ENCODE measurements around the gene MAFF. TPM values are rescaled to one million over a fixed set of nuclear protein-coding genes. Genes with fewer than 3 reads are reported as not detected.
A peak's percentile ranks its signal among the peaks of the same experiment; 100 is the strongest.

The MAFF gene
- total and polyA plus RNA-seq, 9 of the 15 experiments (the other 6 are each of a cell fraction or from before 2014, with no cell fraction given): 0.51 to 8.0 (median 5.4) TPM

- H3K79me2 ChIP-seq (ENCODE audit: control insufficient read depth, insufficient read depth, low read length): no peaks in the 10 kb centered on the region
- H2AFZ ChIP-seq (ENCODE audit: low read depth, low read length): no peak overlapping the region
- no peaks in the 10 kb centered on the region for H3K27me3 ChIP-seq (ENCODE audit: control insufficient read depth in 2 of 2, insufficient read depth in 2 of 2, low read length in 2 of 2)
- intact Hi-C loops (cut with micrococcal nuclease): loop anchor here (2.0 kb wide), 1 partner anchor 103 kb away; no protein-coding TSS in a partner anchor
- no peaks in the 10 kb centered on the region for H3K9me3 ChIP-seq (replicated peaks; ENCODE audit: control insufficient read depth, insufficient read depth, low read depth, low read length)
- H3K4me3 ChIP-seq: no peak overlapping the region
- H3K27ac ChIP-seq (ENCODE audit: extremely low read depth, low read depth, low read length): no peak overlapping the region
- ATAC-seq: no peak
- FAIRE-seq: no peak
- no peaks in the 10 kb centered on the region for H4K20me1 ChIP-seq (replicated peaks; ENCODE audit: control insufficient read depth, insufficient read depth, low read length)
- no TSS peak for BruUV-seq (replicated peaks)
- DNase-seq (ENCODE audit: extremely low read depth in 1 of 4, low spot score in 3 of 4): no peak
- H3K4me2 ChIP-seq (ENCODE audit: insufficient read depth, low read length): no peak overlapping the region
- CTCF ChIA-PET (ENCODE audit: low intra/inter-chr PET ratio): no interaction called here
- 67% methylated on average over 1 of the region's 1 CpG for WGBS (ENCODE audit: insufficient coverage, low coverage, missing lambda C conversion rate)
- TF ChIP-seq MEF2D (tag; conservative IDR thresholded peaks at IDR 0.05; ENCODE audit: low read depth) (no peak), ZNF507 (tag; conservative IDR thresholded peaks at IDR 0.05) (peak; percentile 77)
- H3K9ac ChIP-seq (ENCODE audit: insufficient read depth in 1 of 2, low read depth in 2 of 2, low read length in 2 of 2): no peak overlapping the region
- in situ Hi-C loops (cut with MboI): no loop called here
- H3K9me1 ChIP-seq (ENCODE audit: control insufficient read depth, insufficient read depth, low read length): no peaks in the 10 kb centered on the region
- peaks cover 0 to 7% of the 10 kb centered on the region in 2 experiments; a peak in 4 of 5 replicates for H3K4me1 ChIP-seq (replicated peaks in 1 of 2; ENCODE audit: control insufficient read depth in 2 of 2, insufficient read depth in 2 of 2, low read length in 2 of 2)
- H3K36me3 ChIP-seq (ENCODE audit: control insufficient read depth, insufficient read depth, low read length): no peaks in the 10 kb centered on the region
- POLR2A ChIA-PET: no interaction called here
Measured at GRCh38 chr22:38155703-38156102, 46.1 kb upstream of the MAFF start.

- 27% methylated on average over 8 of the region's 14 CpGs for WGBS (ENCODE audit: insufficient coverage, low coverage, missing lambda C conversion rate)
- Histone ChIP-seq H2AFZ (ENCODE audit: low read depth, low read length) (peak overlapping the region; percentile 41), H3K36me3 (ENCODE audit: control insufficient read depth, insufficient read depth, low read length) (no peaks in the 10 kb centered on the region; the same call in 2 of the 3 replicates), H3K4me1 (replicated peaks in 1 of 2; ENCODE audit: control insufficient read depth in 2 of 2, insufficient read depth in 2 of 2, low read length in 2 of 2) (peaks cover 35 to 48% of the 10 kb centered on the region in 2 experiments), H3K9me1 (ENCODE audit: control insufficient read depth, insufficient read depth, low read length) (no peaks in the 10 kb centered on the region), H3K27ac (ENCODE audit: extremely low read depth, low read depth, low read length) (peak overlapping the region; percentile 63), H3K27me3 (ENCODE audit: control insufficient read depth in 2 of 2, insufficient read depth in 2 of 2, low read length in 2 of 2) (no peaks in the 10 kb centered on the region), H3K9ac (ENCODE audit: insufficient read depth in 1 of 2, low read depth in 2 of 2, low read length in 2 of 2) (peak overlapping the region; percentile 33 to 87; a peak in 3 of 4 replicates), H3K9me3 (replicated peaks; ENCODE audit: control insufficient read depth, insufficient read depth, low read depth, low read length) (no peaks in the 10 kb centered on the region), H4K20me1 (replicated peaks; ENCODE audit: control insufficient read depth, insufficient read depth, low read length) (no peaks in the 10 kb centered on the region), H3K4me2 (ENCODE audit: insufficient read depth, low read length) (peak overlapping the region; percentile 48; the same call in 1 of the 2 replicates), H3K4me3 (no peak overlapping the region), H3K79me2 (ENCODE audit: control insufficient read depth, insufficient read depth, low read length) (no peaks in the 10 kb centered on the region)
- peak; percentile 53 for ATAC-seq
- BruUV-seq (replicated peaks): no TSS peak
- peak in 1 of 4 experiments; percentile 17 for DNase-seq (ENCODE audit: extremely low read depth in 1 of 4, low spot score in 3 of 4)
- FAIRE-seq: no peak
- in situ Hi-C loops (cut with MboI): no loop called here
- ChIA-PET CTCF (ENCODE audit: low intra/inter-chr PET ratio) (no interaction called here), POLR2A (interaction anchor here (0.5 to 1.9 kb wide), 4 partner anchors 13 to 448 kb away, joined by 3 to 5 read pairs (median 4); partner anchors contain the start of gene MAFF)
- intact Hi-C loops (cut with micrococcal nuclease): no loop called here
- no peak for TF ChIP-seq CEBPZ (IDR thresholded peaks at IDR 0.05; ENCODE audit: borderline replicate concordance, low read depth, low read length)
- peak; percentile 60; the same call in 1 of the 2 replicates for TF ChIP-seq ZFX (CRISPR knock-in tag; IDR thresholded peaks at IDR 0.05)
- TF ChIP-seq MLLT1 (IDR thresholded peaks at IDR 0.05): no peak
Measured at GRCh38 chr22:38162881-38163843, 38.6 kb upstream of the MAFF start.
